ENCODE measurements around the gene CCDC148.

GRCh38 chr2:158153270-158154015, 303.1 kb downstream of the CCDC148 start:
- TF ChIP-seq POLR2AphosphoS5 (IDR thresholded peaks at IDR 0.05; ENCODE audit: low read depth, low read length) (no peak), POLR2A (IDR thresholded peaks at IDR 0.05; ENCODE audit: low read depth, low read length) (no peak), TAF1 (IDR thresholded peaks at IDR 0.05; ENCODE audit: low read depth, low read length) (no peak), SPI1 (IDR thresholded peaks at IDR 0.05; ENCODE audit: low read depth, low read length) (no peak), POU2F2 (IDR thresholded peaks at IDR 0.05; ENCODE audit: low read depth, low read length) (no peak), PAX5 (IDR thresholded peaks at IDR 0.05; ENCODE audit: insufficient read depth, low read length, severe bottlenecking) (no peak)
